Peyer's patch (tissue), 4 donors: ENCODE data around the gene TBX15. TPM values are rescaled to one million over a fixed set of nuclear protein-coding genes. Genes with fewer than 3 reads are reported as not detected.

Source experiments
- DNase-seq, 3 donors: peaks; one replicate each; pipeline ENCODE4 v3.0.0-alpha.2; 2017 to 2019
- H3K27ac ChIP-seq, 4 donors: fragments of 200-600 bp; sonication (generic); one replicate each; pipeline ENCODE4 v1.5.1; 2016 to 2019
- H3K27me3 ChIP-seq, 2 donors: fragments of 200-600 bp; sonication (generic); one replicate each; pipeline ENCODE4 v1.5.1; 2019
- H3K36me3 ChIP-seq, 3 donors: fragments of 200-600 bp; sonication (generic); one replicate each; pipeline ENCODE4 v1.5.1; 2016 to 2019
- H3K4me1 ChIP-seq, 4 donors: fragments of 200-600 bp; sonication (generic); one replicate each; pipeline ENCODE4 v1.5.1; 2016 to 2019
- H3K4me3 ChIP-seq, 4 donors: fragments of 200-600 bp; sonication (generic); 1 replicate in 3 of 4; 2 replicates in 1 of 4; pipeline ENCODE4 v1.5.1; 2016 to 2019; ENCODE audit warnings: mild to moderate bottlenecking in 1 of 4
- H3K9me3 ChIP-seq, 4 donors: fragments of 200-600 bp; sonication (generic); one replicate each; pipeline ENCODE4 v1.5.1; 2016 to 2019; ENCODE audit warnings: mild to moderate bottlenecking in 1 of 4
- POLR2A ChIP-seq, 2 donors: fragments of 450-650 bp; IDR thresholded peaks; one replicate each; pipeline ENCODE4 v1.5.1; 2017; ENCODE audit warnings: antibody characterized with exemption in 2 of 2, mild to moderate bottlenecking in 2 of 2, moderate library complexity in 2 of 2
- total RNA-seq, 4 donors: library from RNA; depleted of rRNA; stranded (reverse); fragments of >200 nt; gene quantifications; one replicate each; pipeline ENCODE4 v1.1.0, GENCODE V29; 2016
- TF ChIP-seq, protein P1 (sequence below), 6 experiments: fragments of 450-650 bp in 4 of 6; fragments of 200-600 bp in 2 of 6; sonication (generic) in 1 of 6; IDR thresholded peaks; one replicate each; pipeline ENCODE4 v1.5.1; 2017 to 2019; ENCODE audit warnings: antibody characterized with exemption in 6 of 6, mild to moderate bottlenecking in 3 of 6, moderate library complexity in 1 of 6

TBX15 gene
- total RNA-seq, 4 donors from 2014 or later = 0.40 to 3.3 TPM; not detected in 2

GRCh38 chr1:118868387-118868786 is 119.8 kb downstream of the TBX15 start:
- no peak for DNase-seq
- Histone ChIP-seq H3K27me3 (no peaks in the 10 kb centered on the region), H3K27ac (no peak overlapping the region), H3K4me1 (no peaks in the 10 kb centered on the region), H3K4me3 (no peak overlapping the region), H3K36me3 (no peaks in the 10 kb centered on the region), H3K9me3 (no peaks in the 10 kb centered on the region)
- TF ChIP-seq, protein P1, sequence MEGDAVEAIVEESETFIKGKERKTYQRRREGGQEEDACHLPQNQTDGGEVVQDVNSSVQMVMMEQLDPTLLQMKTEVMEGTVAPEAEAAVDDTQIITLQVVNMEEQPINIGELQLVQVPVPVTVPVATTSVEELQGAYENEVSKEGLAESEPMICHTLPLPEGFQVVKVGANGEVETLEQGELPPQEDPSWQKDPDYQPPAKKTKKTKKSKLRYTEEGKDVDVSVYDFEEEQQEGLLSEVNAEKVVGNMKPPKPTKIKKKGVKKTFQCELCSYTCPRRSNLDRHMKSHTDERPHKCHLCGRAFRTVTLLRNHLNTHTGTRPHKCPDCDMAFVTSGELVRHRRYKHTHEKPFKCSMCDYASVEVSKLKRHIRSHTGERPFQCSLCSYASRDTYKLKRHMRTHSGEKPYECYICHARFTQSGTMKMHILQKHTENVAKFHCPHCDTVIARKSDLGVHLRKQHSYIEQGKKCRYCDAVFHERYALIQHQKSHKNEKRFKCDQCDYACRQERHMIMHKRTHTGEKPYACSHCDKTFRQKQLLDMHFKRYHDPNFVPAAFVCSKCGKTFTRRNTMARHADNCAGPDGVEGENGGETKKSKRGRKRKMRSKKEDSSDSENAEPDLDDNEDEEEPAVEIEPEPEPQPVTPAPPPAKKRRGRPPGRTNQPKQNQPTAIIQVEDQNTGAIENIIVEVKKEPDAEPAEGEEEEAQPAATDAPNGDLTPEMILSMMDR (IDR thresholded peaks at IDR 0.05) = no peak
- TF ChIP-seq POLR2A (IDR thresholded peaks at IDR 0.05) = no peak

DNA sequence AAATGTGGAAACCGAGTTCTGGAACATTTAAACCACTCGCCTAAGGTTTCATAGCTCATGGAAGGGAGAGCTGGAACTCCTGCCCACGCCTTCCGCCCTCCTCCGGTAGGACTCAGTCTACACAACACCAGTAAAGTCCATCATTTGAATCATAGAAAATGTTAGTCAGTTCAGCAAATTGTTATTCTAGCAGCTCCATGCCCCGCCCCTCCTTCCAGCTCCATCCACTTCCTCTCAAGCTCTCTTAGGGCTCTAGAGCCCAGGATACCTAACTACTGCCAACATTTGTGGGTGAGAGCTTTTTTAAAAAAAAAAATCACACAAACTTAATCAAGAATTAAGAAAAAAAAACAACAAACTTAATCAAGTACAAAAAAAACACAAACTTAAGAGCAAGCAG is 121.8 kb downstream of the TBX15 start:
- no peaks in the 10 kb centered on the region for H3K36me3 ChIP-seq
- H3K9me3 ChIP-seq = no peaks in the 10 kb centered on the region
- no peaks in the 10 kb centered on the region for H3K27me3 ChIP-seq
- TF ChIP-seq, protein P1 (IDR thresholded peaks at IDR 0.05) = no peak
- no peak for TF ChIP-seq POLR2A (IDR thresholded peaks at IDR 0.05)
- H3K4me3 ChIP-seq = no peak overlapping the region
- no peak for DNase-seq
- no peak overlapping the region for H3K27ac ChIP-seq
- H3K4me1 ChIP-seq = no peaks in the 10 kb centered on the region

GRCh38 chr1:118863688-118864087 is 124.5 kb downstream of the TBX15 start:
- DNase-seq = no peak
- no peaks in the 10 kb centered on the region for H3K36me3 ChIP-seq
- H3K9me3 ChIP-seq = no peaks in the 10 kb centered on the region
- TF ChIP-seq, protein P1 (IDR thresholded peaks at IDR 0.05) = no peak
- no peak overlapping the region for H3K4me3 ChIP-seq
- no peaks in the 10 kb centered on the region for H3K27me3 ChIP-seq
- no peak overlapping the region for H3K27ac ChIP-seq
- no peaks in the 10 kb centered on the region for H3K4me1 ChIP-seq

DNA sequence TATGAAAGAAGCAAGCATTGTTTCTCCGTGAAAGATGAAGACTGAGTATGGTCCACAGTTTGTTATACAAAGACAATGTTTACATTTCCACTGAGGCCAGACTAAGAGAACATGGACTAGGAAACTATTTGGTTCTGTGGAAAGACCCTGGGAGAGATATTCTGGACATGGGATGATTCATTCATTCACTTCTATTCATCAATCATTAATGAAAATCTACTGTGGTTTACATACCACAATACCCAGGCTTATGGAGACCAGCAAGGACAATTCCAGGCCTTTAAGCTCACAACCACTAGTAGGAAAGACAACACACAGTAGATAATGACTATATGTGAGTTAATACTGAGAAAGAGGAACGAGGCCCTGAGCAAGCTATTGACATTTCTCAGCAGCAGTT is 125.4 kb downstream of the TBX15 start:
- DNase-seq = no peak
- H3K27me3 ChIP-seq = no peaks in the 10 kb centered on the region
- H3K27ac ChIP-seq = no peak overlapping the region
- H3K9me3 ChIP-seq = no peaks in the 10 kb centered on the region
- H3K4me1 ChIP-seq = no peaks in the 10 kb centered on the region
- H3K4me3 ChIP-seq = no peak overlapping the region
- no peaks in the 10 kb centered on the region for H3K36me3 ChIP-seq
- TF ChIP-seq POLR2A (IDR thresholded peaks at IDR 0.05) = no peak
- TF ChIP-seq, protein P1 (IDR thresholded peaks at IDR 0.05) = no peak

DNA sequence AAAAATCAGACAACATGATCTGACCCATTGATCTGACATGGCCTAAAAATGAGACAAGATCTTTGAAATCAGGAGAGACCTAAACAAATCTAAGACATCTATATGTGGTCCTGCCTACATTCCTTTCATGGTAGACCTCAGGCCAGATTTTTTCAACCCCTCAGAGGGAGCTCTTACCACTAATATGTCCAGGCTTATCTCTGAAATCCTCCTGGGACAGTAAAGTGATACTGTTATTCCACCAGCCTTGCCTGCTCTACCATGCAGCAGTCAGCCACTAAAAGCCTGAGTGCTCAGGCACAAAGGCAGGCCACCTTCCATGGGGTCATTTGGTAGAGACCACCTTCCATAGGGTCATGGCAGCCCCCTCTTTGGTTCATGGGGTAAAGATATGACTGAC is 126.9 kb downstream of the TBX15 start:
- Histone ChIP-seq H3K9me3 (no peaks in the 10 kb centered on the region), H3K36me3 (no peaks in the 10 kb centered on the region), H3K27me3 (no peaks in the 10 kb centered on the region), H3K4me1 (no peaks in the 10 kb centered on the region), H3K27ac (no peak overlapping the region), H3K4me3 (no peak overlapping the region)
- no peak for TF ChIP-seq POLR2A (IDR thresholded peaks at IDR 0.05)
- TF ChIP-seq, protein P1 (IDR thresholded peaks at IDR 0.05) = no peak
- no peak for DNase-seq

- no peak for TF ChIP-seq POLR2A (IDR thresholded peaks at IDR 0.05)
- TF ChIP-seq, protein P1 (IDR thresholded peaks at IDR 0.05) = no peak
- Histone ChIP-seq H3K9me3 (no peaks in the 10 kb centered on the region), H3K36me3 (no peaks in the 10 kb centered on the region), H3K27ac (peak overlapping the region in 1 of 4 donors; percentile 3), H3K4me3 (no peak overlapping the region), H3K4me1 (no peaks in the 10 kb centered on the region), H3K27me3 (no peaks in the 10 kb centered on the region)
- no peak for DNase-seq
Observed at GRCh38 chr1:118859999-118860398, 128.1 kb downstream of the TBX15 start.
